ENCODE data around the gene PPM1B. TPM values are rescaled to one million over a fixed set of nuclear protein-coding genes. Genes with fewer than 3 reads are reported as not detected.

Gene PPM1B
- total and polyA plus RNA-seq, 2 experiments from 2014 or later: 112 to 134 TPM

DNA sequence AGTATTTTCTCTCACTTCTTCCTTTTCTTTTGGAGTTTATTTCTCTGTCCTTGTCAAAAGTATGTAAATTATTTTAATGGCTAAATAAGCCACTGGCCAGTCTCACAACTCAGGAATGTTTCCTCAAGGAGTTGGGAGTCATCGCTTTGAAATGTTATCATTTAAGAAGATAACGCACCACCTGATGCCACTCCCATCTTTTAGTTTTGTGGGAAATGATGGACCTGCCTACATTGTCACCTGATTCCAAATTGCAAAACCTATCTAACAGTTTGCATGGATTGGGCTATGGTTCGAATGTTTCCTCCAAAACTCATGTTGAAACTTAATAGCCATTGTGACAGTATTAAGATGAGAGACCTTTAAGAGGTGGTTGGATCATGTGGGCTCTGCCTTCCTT, 32.4 kb upstream of the PPM1B start:
- no peak overlapping the region for H3K4me3 Mint-ChIP-seq
- Histone ChIP-seq H4K20me1 (replicated peaks; ENCODE audit: insufficient read depth) (no peaks in the 10 kb centered on the region), H3K36me3 (ENCODE audit: insufficient read depth) (no peaks in the 10 kb centered on the region), H3K4me1 (ENCODE audit: insufficient read depth) (peaks cover 15% of the 10 kb centered on the region), H2AFZ (no peak overlapping the region), H3K27ac (ENCODE audit: low read depth) (peak overlapping the region; percentile 98), H3F3A (replicated peaks; ENCODE audit: low read depth) (no peaks in the 10 kb centered on the region), H3K4me3 (0 out of 2 replicates have a peak overlapping the region, but pooled peaks have one; percentile 0), H3K27me3 (ENCODE audit: insufficient read depth) (no peaks in the 10 kb centered on the region), H3K9me2 (ENCODE audit: insufficient read depth) (no peaks in the 10 kb centered on the region), H3K79me2 (replicated peaks; ENCODE audit: insufficient read depth) (no peaks in the 10 kb centered on the region), H3K4me2 (peak overlapping the region; percentile 29)
- 0 out of 2 replicates have a peak, but pooled peaks have one; percentile 17 for TF ChIP-seq NANOG (IDR thresholded peaks at IDR 0.05; ENCODE audit: borderline replicate concordance)
- no peak for TF ChIP-seq EZH2phosphoT487 (IDR thresholded peaks at IDR 0.05; ENCODE audit: unreplicated experiment)
- peaks cover 12% of the 10 kb centered on the region for H3K27me3 Mint-ChIP-seq (ENCODE audit: insufficient read depth, low read depth, poor library complexity)
- DNase-seq (ENCODE audit: low spot score) (peak; percentile 66), ATAC-seq (peak; percentile 5; the same call in 1 of the 3 replicates)
- H3K36me3 Mint-ChIP-seq (ENCODE audit: low read depth): peaks cover 39% of the 10 kb centered on the region
- peaks cover 54% of the 10 kb centered on the region for H3K4me1 Mint-ChIP-seq
- peak overlapping the region; percentile 97 for H3K27ac Mint-ChIP-seq
- peaks cover 37% of the 10 kb centered on the region for H3K9me3 Mint-ChIP-seq

DNA sequence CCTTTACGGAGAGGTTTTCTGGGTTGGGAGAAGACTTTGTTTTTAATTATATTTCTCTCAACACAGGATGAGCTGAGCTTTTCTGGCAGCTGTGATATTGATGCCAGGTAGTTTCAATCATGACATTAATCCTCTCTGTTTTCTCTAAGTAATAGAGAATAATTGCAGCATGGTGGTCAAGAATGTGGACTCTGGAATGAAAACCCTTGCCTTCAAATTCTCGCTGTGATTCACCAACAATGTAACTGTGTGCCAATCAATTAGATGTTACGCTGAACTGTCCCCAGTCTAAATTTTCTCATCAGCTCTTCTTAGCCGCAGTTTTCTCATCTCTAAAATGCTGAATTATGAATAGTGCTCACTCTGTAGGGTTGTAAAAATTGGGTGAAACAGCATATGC, 31.6 kb upstream of the PPM1B start:
- H3K27me3 Mint-ChIP-seq (ENCODE audit: insufficient read depth, low read depth, poor library complexity): peaks cover 13% of the 10 kb centered on the region
- no peaks in the 10 kb centered on the region for H3K27me3 ChIP-seq (ENCODE audit: insufficient read depth)
- H3K4me3 ChIP-seq: no peak overlapping the region
- H3K4me2 ChIP-seq: peak overlapping the region; percentile 29; the same call in 1 of the 2 replicates
- H3F3A ChIP-seq (replicated peaks; ENCODE audit: low read depth): no peaks in the 10 kb centered on the region
- H4K20me1 ChIP-seq (replicated peaks; ENCODE audit: insufficient read depth): no peaks in the 10 kb centered on the region
- H3K9me2 ChIP-seq (ENCODE audit: insufficient read depth): no peaks in the 10 kb centered on the region
- H3K79me2 ChIP-seq (replicated peaks; ENCODE audit: insufficient read depth): no peaks in the 10 kb centered on the region
- peaks cover 31% of the 10 kb centered on the region for H3K36me3 Mint-ChIP-seq (ENCODE audit: low read depth)
- H3K9me3 Mint-ChIP-seq: peaks cover 29% of the 10 kb centered on the region
- no peak for DNase-seq (ENCODE audit: low spot score)
- no peak overlapping the region for H3K4me3 Mint-ChIP-seq
- H3K4me1 ChIP-seq (ENCODE audit: insufficient read depth): peaks cover 15% of the 10 kb centered on the region
- H3K27ac ChIP-seq (ENCODE audit: low read depth): peak overlapping the region; percentile 98
- peak overlapping the region; percentile 97 for H3K27ac Mint-ChIP-seq
- TF ChIP-seq ZNF331 (CRISPR knock-in tag; IDR thresholded peaks at IDR 0.05; ENCODE audit: low read depth) (no peak), CREB1 (CRISPR knock-in tag; IDR thresholded peaks at IDR 0.05; ENCODE audit: low read depth) (no peak), POLR2AphosphoS5 (IDR thresholded peaks at IDR 0.05; ENCODE audit: low read depth) (no peak)
- TF ChIP-seq, protein P1, sequence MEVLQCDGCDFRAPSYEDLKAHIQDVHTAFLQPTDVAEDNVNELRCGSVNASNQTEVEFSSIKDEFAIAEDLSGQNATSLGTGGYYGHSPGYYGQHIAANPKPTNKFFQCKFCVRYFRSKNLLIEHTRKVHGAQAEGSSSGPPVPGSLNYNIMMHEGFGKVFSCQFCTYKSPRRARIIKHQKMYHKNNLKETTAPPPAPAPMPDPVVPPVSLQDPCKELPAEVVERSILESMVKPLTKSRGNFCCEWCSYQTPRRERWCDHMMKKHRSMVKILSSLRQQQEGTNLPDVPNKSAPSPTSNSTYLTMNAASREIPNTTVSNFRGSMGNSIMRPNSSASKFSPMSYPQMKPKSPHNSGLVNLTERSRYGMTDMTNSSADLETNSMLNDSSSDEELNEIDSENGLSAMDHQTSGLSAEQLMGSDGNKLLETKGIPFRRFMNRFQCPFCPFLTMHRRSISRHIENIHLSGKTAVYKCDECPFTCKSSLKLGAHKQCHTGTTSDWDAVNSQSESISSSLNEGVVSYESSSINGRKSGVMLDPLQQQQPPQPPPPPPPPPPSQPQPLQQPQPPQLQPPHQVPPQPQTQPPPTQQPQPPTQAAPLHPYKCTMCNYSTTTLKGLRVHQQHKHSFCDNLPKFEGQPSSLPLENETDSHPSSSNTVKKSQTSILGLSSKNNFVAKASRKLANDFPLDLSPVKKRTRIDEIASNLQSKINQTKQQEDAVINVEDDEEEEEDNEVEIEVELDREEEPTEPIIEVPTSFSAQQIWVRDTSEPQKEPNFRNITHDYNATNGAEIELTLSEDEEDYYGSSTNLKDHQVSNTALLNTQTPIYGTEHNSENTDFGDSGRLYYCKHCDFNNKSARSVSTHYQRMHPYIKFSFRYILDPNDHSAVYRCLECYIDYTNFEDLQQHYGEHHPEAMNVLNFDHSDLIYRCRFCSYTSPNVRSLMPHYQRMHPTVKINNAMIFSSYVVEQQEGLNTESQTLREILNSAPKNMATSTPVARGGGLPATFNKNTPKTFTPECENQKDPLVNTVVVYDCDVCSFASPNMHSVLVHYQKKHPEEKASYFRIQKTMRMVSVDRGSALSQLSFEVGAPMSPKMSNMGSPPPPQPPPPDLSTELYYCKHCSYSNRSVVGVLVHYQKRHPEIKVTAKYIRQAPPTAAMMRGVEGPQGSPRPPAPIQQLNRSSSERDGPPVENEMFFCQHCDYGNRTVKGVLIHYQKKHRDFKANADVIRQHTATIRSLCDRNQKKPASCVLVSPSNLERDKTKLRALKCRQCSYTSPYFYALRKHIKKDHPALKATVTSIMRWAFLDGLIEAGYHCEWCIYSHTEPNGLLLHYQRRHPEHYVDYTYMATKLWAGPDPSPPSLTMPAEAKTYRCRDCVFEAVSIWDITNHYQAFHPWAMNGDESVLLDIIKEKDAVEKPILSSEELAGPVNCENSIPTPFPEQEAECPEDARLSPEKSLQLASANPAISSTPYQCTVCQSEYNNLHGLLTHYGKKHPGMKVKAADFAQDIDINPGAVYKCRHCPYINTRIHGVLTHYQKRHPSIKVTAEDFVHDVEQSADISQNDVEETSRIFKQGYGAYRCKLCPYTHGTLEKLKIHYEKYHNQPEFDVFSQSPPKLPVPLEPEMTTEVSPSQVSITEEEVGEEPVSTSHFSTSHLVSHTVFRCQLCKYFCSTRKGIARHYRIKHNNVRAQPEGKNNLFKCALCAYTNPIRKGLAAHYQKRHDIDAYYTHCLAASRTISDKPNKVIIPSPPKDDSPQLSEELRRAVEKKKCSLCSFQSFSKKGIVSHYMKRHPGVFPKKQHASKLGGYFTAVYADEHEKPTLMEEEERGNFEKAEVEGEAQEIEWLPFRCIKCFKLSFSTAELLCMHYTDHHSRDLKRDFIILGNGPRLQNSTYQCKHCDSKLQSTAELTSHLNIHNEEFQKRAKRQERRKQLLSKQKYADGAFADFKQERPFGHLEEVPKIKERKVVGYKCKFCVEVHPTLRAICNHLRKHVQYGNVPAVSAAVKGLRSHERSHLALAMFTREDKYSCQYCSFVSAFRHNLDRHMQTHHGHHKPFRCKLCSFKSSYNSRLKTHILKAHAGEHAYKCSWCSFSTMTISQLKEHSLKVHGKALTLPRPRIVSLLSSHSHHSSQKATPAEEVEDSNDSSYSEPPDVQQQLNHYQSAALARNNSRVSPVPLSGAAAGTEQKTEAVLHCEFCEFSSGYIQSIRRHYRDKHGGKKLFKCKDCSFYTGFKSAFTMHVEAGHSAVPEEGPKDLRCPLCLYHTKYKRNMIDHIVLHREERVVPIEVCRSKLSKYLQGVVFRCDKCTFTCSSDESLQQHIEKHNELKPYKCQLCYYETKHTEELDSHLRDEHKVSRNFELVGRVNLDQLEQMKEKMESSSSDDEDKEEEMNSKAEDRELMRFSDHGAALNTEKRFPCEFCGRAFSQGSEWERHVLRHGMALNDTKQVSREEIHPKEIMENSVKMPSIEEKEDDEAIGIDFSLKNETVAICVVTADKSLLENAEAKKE (CRISPR knock-in tag; IDR thresholded peaks at IDR 0.05): no peak
- TF ChIP-seq, protein P2, sequence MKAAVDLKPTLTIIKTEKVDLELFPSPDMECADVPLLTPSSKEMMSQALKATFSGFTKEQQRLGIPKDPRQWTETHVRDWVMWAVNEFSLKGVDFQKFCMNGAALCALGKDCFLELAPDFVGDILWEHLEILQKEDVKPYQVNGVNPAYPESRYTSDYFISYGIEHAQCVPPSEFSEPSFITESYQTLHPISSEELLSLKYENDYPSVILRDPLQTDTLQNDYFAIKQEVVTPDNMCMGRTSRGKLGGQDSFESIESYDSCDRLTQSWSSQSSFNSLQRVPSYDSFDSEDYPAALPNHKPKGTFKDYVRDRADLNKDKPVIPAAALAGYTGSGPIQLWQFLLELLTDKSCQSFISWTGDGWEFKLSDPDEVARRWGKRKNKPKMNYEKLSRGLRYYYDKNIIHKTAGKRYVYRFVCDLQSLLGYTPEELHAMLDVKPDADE (IDR thresholded peaks at IDR 0.05): no peak
- TF ChIP-seq, protein P3, sequence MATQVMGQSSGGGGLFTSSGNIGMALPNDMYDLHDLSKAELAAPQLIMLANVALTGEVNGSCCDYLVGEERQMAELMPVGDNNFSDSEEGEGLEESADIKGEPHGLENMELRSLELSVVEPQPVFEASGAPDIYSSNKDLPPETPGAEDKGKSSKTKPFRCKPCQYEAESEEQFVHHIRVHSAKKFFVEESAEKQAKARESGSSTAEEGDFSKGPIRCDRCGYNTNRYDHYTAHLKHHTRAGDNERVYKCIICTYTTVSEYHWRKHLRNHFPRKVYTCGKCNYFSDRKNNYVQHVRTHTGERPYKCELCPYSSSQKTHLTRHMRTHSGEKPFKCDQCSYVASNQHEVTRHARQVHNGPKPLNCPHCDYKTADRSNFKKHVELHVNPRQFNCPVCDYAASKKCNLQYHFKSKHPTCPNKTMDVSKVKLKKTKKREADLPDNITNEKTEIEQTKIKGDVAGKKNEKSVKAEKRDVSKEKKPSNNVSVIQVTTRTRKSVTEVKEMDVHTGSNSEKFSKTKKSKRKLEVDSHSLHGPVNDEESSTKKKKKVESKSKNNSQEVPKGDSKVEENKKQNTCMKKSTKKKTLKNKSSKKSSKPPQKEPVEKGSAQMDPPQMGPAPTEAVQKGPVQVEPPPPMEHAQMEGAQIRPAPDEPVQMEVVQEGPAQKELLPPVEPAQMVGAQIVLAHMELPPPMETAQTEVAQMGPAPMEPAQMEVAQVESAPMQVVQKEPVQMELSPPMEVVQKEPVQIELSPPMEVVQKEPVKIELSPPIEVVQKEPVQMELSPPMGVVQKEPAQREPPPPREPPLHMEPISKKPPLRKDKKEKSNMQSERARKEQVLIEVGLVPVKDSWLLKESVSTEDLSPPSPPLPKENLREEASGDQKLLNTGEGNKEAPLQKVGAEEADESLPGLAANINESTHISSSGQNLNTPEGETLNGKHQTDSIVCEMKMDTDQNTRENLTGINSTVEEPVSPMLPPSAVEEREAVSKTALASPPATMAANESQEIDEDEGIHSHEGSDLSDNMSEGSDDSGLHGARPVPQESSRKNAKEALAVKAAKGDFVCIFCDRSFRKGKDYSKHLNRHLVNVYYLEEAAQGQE (IDR thresholded peaks at IDR 0.05; ENCODE audit: unreplicated experiment): no peak
- H3K36me3 ChIP-seq (ENCODE audit: insufficient read depth): no peaks in the 10 kb centered on the region
- H2AFZ ChIP-seq: no peak overlapping the region
- no peak for ATAC-seq
- peaks cover 52% of the 10 kb centered on the region for H3K4me1 Mint-ChIP-seq

Measured in GM23338 (cell line).